ENCODE measurements around the gene TMEM143. TPM values are rescaled to one million over a fixed set of nuclear protein-coding genes. Genes with fewer than 3 reads are reported as not detected.

The TMEM143 gene
- total RNA-seq, 1 donor from 2014 or later = 25.3 TPM

GRCh38 chr19:48385461-48386087, 21.8 kb upstream of the TMEM143 start:
- Histone ChIP-seq H3K9me3 (no peaks in the 10 kb centered on the region), H3K36me3 (peaks cover 66 to 82% of the 10 kb centered on the region in 2 donors), H3K27ac (no peak overlapping the region), H3K27me3 (no peaks in the 10 kb centered on the region), H3K4me3 (no peak overlapping the region), H3K4me1 (peaks cover 0 to 6% of the 10 kb centered on the region in 2 donors)
- DNase-seq (ENCODE audit: low spot score in 2 of 2) = no peak
- TF ChIP-seq CTCF (IDR thresholded peaks at IDR 0.05) = no peak
- intact Hi-C loops (cut with DNase I) = no loop called here

DNA sequence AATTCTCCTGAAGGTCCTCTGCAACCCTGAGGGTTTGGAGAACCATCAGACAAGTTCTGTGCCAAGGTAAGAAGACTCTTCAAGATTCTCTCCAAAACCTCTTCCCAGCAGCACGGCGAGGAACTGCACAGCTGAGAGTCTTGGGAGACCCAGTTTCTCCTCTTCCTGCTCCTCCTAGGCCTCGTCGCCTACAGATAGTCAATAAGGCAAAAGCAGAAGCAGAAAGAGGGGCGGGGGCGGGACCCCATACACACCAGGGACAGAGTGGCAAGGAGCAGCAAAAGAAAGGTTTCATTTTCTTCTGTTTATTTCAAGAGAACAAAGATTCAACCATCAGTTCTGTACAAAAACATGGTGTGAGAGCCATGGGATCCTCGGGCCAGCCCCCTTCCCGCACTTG, 18.5 kb upstream of the TMEM143 start:
- Histone ChIP-seq H3K36me3 (peaks cover 51 to 61% of the 10 kb centered on the region in 2 donors), H3K27ac (no peak overlapping the region), H3K4me1 (no peaks in the 10 kb centered on the region), H3K9me3 (no peaks in the 10 kb centered on the region), H3K27me3 (no peaks in the 10 kb centered on the region), H3K4me3 (no peak overlapping the region)
- no peak for DNase-seq (ENCODE audit: low spot score in 2 of 2)
- TF ChIP-seq CTCF (IDR thresholded peaks at IDR 0.05) = no peak
- intact Hi-C loops (cut with DNase I) = no loop called here

DNA sequence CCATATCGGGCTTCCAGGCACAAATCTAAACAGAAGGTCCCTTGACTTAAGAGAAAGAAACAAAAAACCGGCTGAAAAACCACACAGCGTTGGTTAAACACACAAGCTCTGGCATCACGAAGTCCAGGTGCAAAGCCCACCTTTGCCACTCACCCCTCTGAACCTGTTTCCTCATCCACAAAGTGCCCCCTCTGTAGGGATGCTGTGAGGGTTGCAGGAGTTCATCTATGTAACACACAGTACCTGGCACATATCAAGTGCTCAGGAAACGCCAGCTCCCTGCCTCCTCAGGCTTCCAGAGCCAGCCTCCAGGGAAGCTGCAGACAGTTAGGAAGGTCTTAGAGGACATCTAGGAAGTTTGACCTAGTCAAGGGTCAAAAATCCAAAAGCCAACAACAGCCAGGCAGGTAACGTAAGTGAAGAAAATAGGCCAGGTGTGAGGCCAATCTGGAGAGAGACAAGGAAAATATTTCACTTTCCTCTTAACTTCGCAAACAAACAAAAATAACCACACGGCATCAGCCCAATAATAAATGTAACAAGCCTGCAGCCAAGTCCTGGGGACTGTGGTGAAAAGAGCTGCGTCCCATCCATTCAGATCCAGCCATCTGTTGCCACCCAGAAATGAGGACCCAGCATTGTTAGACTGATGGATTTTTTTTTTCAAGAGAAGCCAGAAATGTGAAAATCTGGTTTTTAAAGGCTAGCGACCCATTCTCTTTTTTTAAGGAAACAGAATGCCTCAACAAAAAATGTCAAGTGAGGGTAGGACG, 17.6 kb upstream of the TMEM143 start:
- Histone ChIP-seq H3K27me3 (no peaks in the 10 kb centered on the region), H3K4me3 (no peak overlapping the region), H3K4me1 (no peaks in the 10 kb centered on the region), H3K9me3 (no peaks in the 10 kb centered on the region), H3K36me3 (peaks cover 42 to 52% of the 10 kb centered on the region in 2 donors), H3K27ac (no peak overlapping the region)
- TF ChIP-seq CTCF (IDR thresholded peaks at IDR 0.05) = no peak
- intact Hi-C loops (cut with DNase I) = no loop called here
- DNase-seq (ENCODE audit: low spot score in 2 of 2) = no peak

GRCh38 chr19:48379058-48379457, 15.3 kb upstream of the TMEM143 start:
- Histone ChIP-seq H3K36me3 (peaks cover 20 to 29% of the 10 kb centered on the region in 2 donors), H3K27ac (no peak overlapping the region), H3K9me3 (no peaks in the 10 kb centered on the region), H3K27me3 (no peaks in the 10 kb centered on the region), H3K4me3 (no peak overlapping the region), H3K4me1 (no peaks in the 10 kb centered on the region)
- DNase-seq (ENCODE audit: low spot score in 2 of 2) = no peak
- no peak for TF ChIP-seq CTCF (IDR thresholded peaks at IDR 0.05)
- intact Hi-C loops (cut with DNase I) = no loop called here

- TF ChIP-seq CTCF (IDR thresholded peaks at IDR 0.05) = no peak
- Histone ChIP-seq H3K4me1 (no peaks in the 10 kb centered on the region), H3K4me3 (no peak overlapping the region), H3K36me3 (peaks cover 11 to 20% of the 10 kb centered on the region in 2 donors), H3K9me3 (no peaks in the 10 kb centered on the region), H3K27me3 (no peaks in the 10 kb centered on the region), H3K27ac (no peak overlapping the region)
- intact Hi-C loops (cut with DNase I) = no loop called here
- no peak for DNase-seq (ENCODE audit: low spot score in 2 of 2)
These were observed 14.4 kb upstream of the TMEM143 start for GRCh38 chr19:48378194-48378570.
